H1 (cell line): ENCODE data around the gene DRAP1. TPM values are rescaled to one million over a fixed set of nuclear protein-coding genes. Genes with fewer than 3 reads are reported as not detected.

Experiments used
- CEBPB ChIP-seq: IDR thresholded peaks from 2 replicates; pipeline ENCODE4 v1.6.1; 2012; ENCODE audit warnings: low read depth, low read length
- CHD2 ChIP-seq: IDR thresholded peaks from 2 replicates; pipeline ENCODE4 v1.6.1; 2012; ENCODE audit warnings: low read length, improper control_type of control experiment
- CTCF ChIP-seq, 3 experiments: IDR thresholded peaks; 1 replicate in 2 of 3; 2 replicates in 1 of 3; pipeline versions ENCODE4 v1.5.1 to v1.6.1; 2011; ENCODE audit warnings: low read length in 3 of 3, mild to moderate bottlenecking in 3 of 3, inconsistent platforms in 2 of 3, low read depth in 1 of 3, moderate library complexity in 1 of 3; ENCODE audit not compliant: insufficient read depth in 1 of 3; ENCODE audit errors: control extremely low read depth in 1 of 3
- E2F6 ChIP-seq: IDR thresholded peaks from 2 replicates; pipeline ENCODE4 v1.6.1; 2012; ENCODE audit warnings: inconsistent platforms
- EP300 ChIP-seq, 2 experiments: IDR thresholded peaks; 1 replicate in 1 of 2; 2 replicates in 1 of 2; pipeline ENCODE4 v1.6.1; 2011 to 2012; ENCODE audit warnings: low read depth in 2 of 2, low read length in 2 of 2, mild to moderate bottlenecking in 2 of 2, borderline replicate concordance in 1 of 2, inconsistent platforms in 1 of 2, moderate library complexity in 1 of 2
- FOSL1 ChIP-seq: IDR thresholded peaks from 2 replicates; pipeline ENCODE4 v1.6.1; 2011; ENCODE audit warnings: mild to moderate bottlenecking, low read depth, low read length, moderate library complexity; ENCODE audit not compliant: insufficient read depth
- GTF2F1 ChIP-seq: IDR thresholded peaks from 2 replicates; pipeline ENCODE4 v1.6.1; 2012; ENCODE audit warnings: low read depth, low read length, improper control_type of control experiment, borderline replicate concordance
- JUND ChIP-seq: IDR thresholded peaks from 2 replicates; pipeline ENCODE4 v1.6.1; 2011; ENCODE audit warnings: mild to moderate bottlenecking, improper control_type of control experiment, low read length
- KDM4A ChIP-seq: IDR thresholded peaks from one replicate; pipeline ENCODE4 v1.7.1; 2012; ENCODE audit warnings: low read depth, mild to moderate bottlenecking, moderate library complexity, low read length, inconsistent platforms; ENCODE audit not compliant: severe bottlenecking
- NRF1 ChIP-seq: IDR thresholded peaks from 2 replicates; pipeline ENCODE4 v1.6.1; 2011; ENCODE audit warnings: mild to moderate bottlenecking, low read depth, low read length, improper control_type of control experiment
- PHF8 ChIP-seq: fragments of 200-600 bp; sonication (generic); conservative IDR thresholded peaks from 2 replicates; pipeline ENCODE4 v1.7.1; 2012; ENCODE audit warnings: low read depth, mild to moderate bottlenecking, inconsistent platforms, low read length, moderate library complexity
- RBBP5 ChIP-seq: IDR thresholded peaks from 2 replicates; pipeline ENCODE4 v1.7.1; 2012; ENCODE audit warnings: low read depth, mild to moderate bottlenecking, inconsistent platforms, low read length, moderate library complexity, borderline replicate concordance
- RFX5 ChIP-seq: IDR thresholded peaks from 2 replicates; pipeline ENCODE4 v1.6.1; 2011; ENCODE audit warnings: low read depth, low read length, improper control_type of control experiment, borderline replicate concordance
- RNF2 ChIP-seq: fragments of 200-900, 300-1000 bp; sonication (generic); IDR thresholded peaks from 2 replicates; pipeline ENCODE4 v1.7.1; 2016; ENCODE audit warnings: borderline replicate concordance, low read depth, mild to moderate bottlenecking, antibody characterized with exemption, low read length; ENCODE audit not compliant: poor library complexity, severe bottlenecking; ENCODE audit errors: missing control alignments
- RXRA ChIP-seq: IDR thresholded peaks from 2 replicates; pipeline ENCODE4 v1.6.1; 2011; ENCODE audit warnings: low read depth, mild to moderate bottlenecking, low read length, moderate library complexity; ENCODE audit not compliant: insufficient read depth
- SAP30 ChIP-seq: fragments of 300-600 bp; sonication (generic); IDR thresholded peaks from 2 replicates; pipeline ENCODE4 v1.7.1; 2012; ENCODE audit warnings: low read length, moderate library complexity, mild to moderate bottlenecking, inconsistent platforms; ENCODE audit not compliant: insufficient read depth, insufficient replicate concordance
- SIRT6 ChIP-seq: IDR thresholded peaks from one replicate; pipeline ENCODE4 v1.7.1; 2012; ENCODE audit warnings: low read length, inconsistent platforms
- SP1 ChIP-seq: IDR thresholded peaks from 2 replicates; pipeline ENCODE4 v1.6.1; 2011; ENCODE audit warnings: low read depth, low read length
- SUZ12 ChIP-seq: fragments of 200-600 bp; sonication (generic); IDR thresholded peaks from 2 replicates; pipeline ENCODE4 v1.6.1; 2012; ENCODE audit warnings: mild to moderate bottlenecking, inconsistent platforms, low read length, moderate library complexity, mixed read lengths
- TAF1 ChIP-seq: IDR thresholded peaks from 2 replicates; pipeline ENCODE4 v1.6.1; 2011; ENCODE audit warnings: mild to moderate bottlenecking, low read depth, low read length
- USF2 ChIP-seq: IDR thresholded peaks from 2 replicates; pipeline ENCODE4 v1.6.1; 2011; ENCODE audit warnings: low read length, improper control_type of control experiment
- polyA plus RNA-seq, 7 experiments: library from polyadenylated mRNA; depleted of rRNA in 3 of 7; stranded (reverse) in 5 of 7; unstranded in 2 of 7; fragments of >200 nt in 5 of 7; fragments of 200-250 nt in 2 of 7; gene quantifications; 1 replicate in 5 of 7; 2 replicates in 1 of 7; 4 replicates in 1 of 7; pipeline versions ENCODE4 v1.2.1 to v1.2.3, GENCODE V29; 2011 to 2013; ENCODE audit warnings: missing spikeins in 2 of 7, mixed read lengths in 2 of 7
- total RNA-seq: library from RNA; stranded (reverse); fragmentation: NEBNext Ultra II Directional; extraction: Animal tissue kit (Norgen Biotek cat#: 25700); gene quantifications from 2 replicates; pipeline ENCODE4 v1.2.1, GENCODE V29; 2021

DRAP1 gene
- total and polyA plus RNA-seq, 2 of the 8 experiments (the other 6 are each of a cell fraction or from before 2014, with no cell fraction given), result 62.5 to 98.7 TPM

GRCh38 chr11:65884716-65885092, 34.5 kb upstream of the DRAP1 start (continued):
- TF ChIP-seq SP1 (no peak), KDM4A (no peak), RXRA (no peak), FOSL1 (no peak), TAF1 (no peak), NRF1 (no peak), SIRT6 (no peak), RNF2 (no peak), PHF8 (no peak), USF2 (no peak), E2F6 (no peak), SUZ12 (no peak), CHD2 (0 out of 2 replicates have a peak, but pooled peaks have one; percentile 26), RBBP5 (no peak), GTF2F1 (no peak), CEBPB (no peak), JUND (no peak), RFX5 (no peak), CTCF (IDR thresholded peaks at IDR 0.05; ENCODE audit: control extremely low read depth in 1 of 3, insufficient read depth in 1 of 3, low read depth in 1 of 3, low read length in 3 of 3) (peak in 2 of 3 experiments; percentile 99 to 100; a peak in 3 of 4 replicates), EP300 (IDR thresholded peaks at IDR 0.05; ENCODE audit: borderline replicate concordance in 1 of 2, low read depth in 2 of 2, low read length in 2 of 2) (no peak), SAP30 (no peak)
